ENCODE measurements around the gene PRKG1.

DNA sequence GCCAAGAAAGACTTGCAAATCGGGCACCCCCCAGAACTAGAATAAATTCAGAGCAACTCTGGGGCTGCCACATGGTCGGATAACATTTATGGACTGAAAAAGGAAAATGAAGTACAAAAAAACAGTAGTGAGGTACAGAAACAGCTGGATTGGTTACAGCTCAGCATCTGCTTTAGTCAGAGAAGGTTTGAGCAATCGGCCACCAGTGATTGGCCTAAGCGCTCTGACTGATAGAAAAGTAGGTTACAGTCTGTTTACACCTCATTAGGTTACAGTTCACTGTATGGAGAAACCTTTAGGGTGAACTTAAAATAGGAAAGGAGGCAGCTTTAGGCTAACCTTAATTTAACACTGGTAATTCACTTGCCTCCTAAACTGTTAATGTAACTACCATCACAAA is 1137.8 kb downstream of the PRKG1 start:
- TF ChIP-seq, protein P1, sequence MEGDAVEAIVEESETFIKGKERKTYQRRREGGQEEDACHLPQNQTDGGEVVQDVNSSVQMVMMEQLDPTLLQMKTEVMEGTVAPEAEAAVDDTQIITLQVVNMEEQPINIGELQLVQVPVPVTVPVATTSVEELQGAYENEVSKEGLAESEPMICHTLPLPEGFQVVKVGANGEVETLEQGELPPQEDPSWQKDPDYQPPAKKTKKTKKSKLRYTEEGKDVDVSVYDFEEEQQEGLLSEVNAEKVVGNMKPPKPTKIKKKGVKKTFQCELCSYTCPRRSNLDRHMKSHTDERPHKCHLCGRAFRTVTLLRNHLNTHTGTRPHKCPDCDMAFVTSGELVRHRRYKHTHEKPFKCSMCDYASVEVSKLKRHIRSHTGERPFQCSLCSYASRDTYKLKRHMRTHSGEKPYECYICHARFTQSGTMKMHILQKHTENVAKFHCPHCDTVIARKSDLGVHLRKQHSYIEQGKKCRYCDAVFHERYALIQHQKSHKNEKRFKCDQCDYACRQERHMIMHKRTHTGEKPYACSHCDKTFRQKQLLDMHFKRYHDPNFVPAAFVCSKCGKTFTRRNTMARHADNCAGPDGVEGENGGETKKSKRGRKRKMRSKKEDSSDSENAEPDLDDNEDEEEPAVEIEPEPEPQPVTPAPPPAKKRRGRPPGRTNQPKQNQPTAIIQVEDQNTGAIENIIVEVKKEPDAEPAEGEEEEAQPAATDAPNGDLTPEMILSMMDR (IDR thresholded peaks at IDR 0.05) = no peak
- TF ChIP-seq, protein P2, sequence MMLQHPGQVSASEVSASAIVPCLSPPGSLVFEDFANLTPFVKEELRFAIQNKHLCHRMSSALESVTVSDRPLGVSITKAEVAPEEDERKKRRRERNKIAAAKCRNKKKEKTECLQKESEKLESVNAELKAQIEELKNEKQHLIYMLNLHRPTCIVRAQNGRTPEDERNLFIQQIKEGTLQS (CRISPR knock-in tag; conservative IDR thresholded peaks at IDR 0.05) = no peak
- TF ChIP-seq, protein P3, sequence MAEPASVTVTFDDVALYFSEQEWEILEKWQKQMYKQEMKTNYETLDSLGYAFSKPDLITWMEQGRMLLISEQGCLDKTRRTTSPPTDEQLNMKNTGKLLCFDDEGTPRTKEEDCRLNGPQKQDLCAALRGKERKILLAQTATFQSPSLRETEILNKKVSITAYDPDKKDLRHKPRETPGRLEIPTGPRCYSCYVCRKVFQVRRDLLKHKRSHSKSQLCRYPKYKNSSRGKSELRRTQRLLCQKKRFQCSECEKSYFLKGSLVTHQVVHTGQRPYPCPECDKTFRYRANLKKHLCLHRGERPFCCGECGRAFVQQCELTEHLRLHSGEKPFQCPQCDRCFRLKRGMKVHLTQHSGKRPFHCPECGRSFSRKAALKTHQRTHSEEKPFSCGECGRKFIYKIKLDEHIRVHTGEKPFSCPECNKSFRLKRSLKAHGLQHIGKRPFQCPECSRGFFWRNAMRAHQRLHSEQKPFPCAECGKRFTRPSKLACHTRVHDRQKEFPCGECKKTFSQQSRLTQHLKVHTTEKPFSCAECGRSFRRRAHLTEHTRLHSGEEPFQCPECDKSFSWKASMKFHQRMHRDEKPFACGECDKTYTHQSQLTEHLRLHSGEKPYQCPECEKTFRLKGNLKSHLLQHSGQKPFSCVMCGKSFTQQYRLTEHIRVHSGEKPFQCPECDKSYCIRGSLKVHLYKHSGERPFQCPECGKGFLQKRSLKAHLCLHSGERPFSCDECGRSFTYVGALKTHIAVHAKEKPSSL (CRISPR knock-in tag; conservative IDR thresholded peaks at IDR 0.05) = no peak

Measured in WTC11 (cell line).